Mesenchymal stem cell (in vitro differentiated cells and primary cell): ENCODE results near the gene SLC6A13.
"Not testable (repeated sequence)": the region's sequence is repeated elsewhere in the genome, so short reads cannot be mapped to it uniquely, and the experiment has no call there.

Experiments used
- DNase-seq: peaks from one replicate; pipeline ENCODE4 v3.0.0-alpha.2; 2013
- H2AFZ ChIP-seq: one replicate; pipeline ENCODE4 v1.6.1; 2013; ENCODE audit warnings: low read depth, mild to moderate bottlenecking, control low read depth, inconsistent platforms, low read length, moderate library complexity
- H2AK5ac ChIP-seq: 2 replicates; pipeline ENCODE4 v1.6.1; 2013; ENCODE audit warnings: low read length, moderate library complexity, mild to moderate bottlenecking, inconsistent platforms; ENCODE audit not compliant: severe bottlenecking
- H2BK120ac ChIP-seq: one replicate; pipeline ENCODE4 v1.6.1; 2013; ENCODE audit warnings: low read depth, mild to moderate bottlenecking, inconsistent platforms, low read length, moderate library complexity
- H2BK12ac ChIP-seq, 2 experiments: one replicate each; pipeline ENCODE4 v1.6.1; 2013; ENCODE audit warnings: inconsistent platforms in 2 of 2, low read length in 2 of 2, mild to moderate bottlenecking in 2 of 2, moderate library complexity in 2 of 2, control low read depth in 1 of 2
- H2BK15ac ChIP-seq: one replicate; pipeline ENCODE4 v1.6.1; 2013; ENCODE audit warnings: mild to moderate bottlenecking, low read depth, inconsistent platforms; ENCODE audit not compliant: poor library complexity, severe bottlenecking
- H2BK5ac ChIP-seq: 2 replicates; pipeline ENCODE4 v1.6.1; 2013; ENCODE audit warnings: low read depth, mild to moderate bottlenecking, low read length, control low read depth, inconsistent platforms; ENCODE audit not compliant: poor library complexity, severe bottlenecking
- H3K14ac ChIP-seq, 2 experiments: one replicate each; pipeline ENCODE4 v1.6.1; 2013; ENCODE audit warnings: inconsistent platforms in 2 of 2, low read length in 2 of 2, control low read depth in 1 of 2, mild to moderate bottlenecking in 1 of 2, moderate library complexity in 1 of 2
- H3K18ac ChIP-seq, 2 experiments: one replicate each; pipeline ENCODE4 v1.6.1; 2013; ENCODE audit warnings: inconsistent platforms in 2 of 2, low read length in 2 of 2, control low read depth in 1 of 2, low read depth in 1 of 2, mild to moderate bottlenecking in 1 of 2
- H3K23ac ChIP-seq, 2 experiments: one replicate each; pipeline ENCODE4 v1.6.1; 2013; ENCODE audit warnings: inconsistent platforms in 2 of 2, low read length in 2 of 2, mild to moderate bottlenecking in 2 of 2, moderate library complexity in 2 of 2, control low read depth in 1 of 2
- H3K27ac ChIP-seq: 2 replicates; pipeline ENCODE4 v1.5.1; 2013; ENCODE audit warnings: mild to moderate bottlenecking, moderate library complexity, low read length, control low read depth, inconsistent platforms; ENCODE audit not compliant: poor library complexity, severe bottlenecking
- H3K27me3 ChIP-seq, 2 experiments: 2 replicates each; pipeline versions ENCODE4 v1.6.1 to v1.7.0; 2013; ENCODE audit warnings: low read length in 2 of 2, mild to moderate bottlenecking in 2 of 2, moderate library complexity in 2 of 2, control low read depth in 1 of 2, inconsistent platforms in 1 of 2; ENCODE audit not compliant: control insufficient read depth in 1 of 2, insufficient read depth in 1 of 2
- H3K36me3 ChIP-seq, 2 experiments: 2 replicates each; pipeline versions ENCODE4 v1.6.1 to v1.7.0; 2013; ENCODE audit warnings: low read length in 2 of 2, control low read depth in 1 of 2, inconsistent platforms in 1 of 2, low read depth in 1 of 2, mild to moderate bottlenecking in 1 of 2; ENCODE audit not compliant: insufficient read depth in 2 of 2, control insufficient read depth in 1 of 2
- H3K4ac ChIP-seq, 2 experiments: one replicate each; pipeline ENCODE4 v1.6.1; 2013; ENCODE audit warnings: inconsistent platforms in 2 of 2, low read length in 2 of 2, mild to moderate bottlenecking in 2 of 2, moderate library complexity in 2 of 2, control low read depth in 1 of 2, low read depth in 1 of 2
- H3K4me1 ChIP-seq: 2 replicates; pipeline ENCODE4 v1.6.1; 2013; ENCODE audit warnings: low read depth, low read length, control low read depth; ENCODE audit not compliant: control insufficient read depth, insufficient read depth
- H3K4me2 ChIP-seq: 2 replicates; pipeline ENCODE4 v1.6.1; 2013; ENCODE audit warnings: low read length, mild to moderate bottlenecking, inconsistent platforms; ENCODE audit not compliant: poor library complexity, severe bottlenecking
- H3K4me3 ChIP-seq, 2 experiments: 2 replicates each; pipeline versions ENCODE4 v1.5.1 to v1.7.0; 2013; ENCODE audit warnings: low read length in 2 of 2, mild to moderate bottlenecking in 2 of 2, control low read depth in 1 of 2, low read depth in 1 of 2; ENCODE audit not compliant: insufficient read depth in 1 of 2
- H3K79me1 ChIP-seq: replicated peaks from 2 replicates; pipeline ENCODE4 v1.6.1; 2013; ENCODE audit warnings: mild to moderate bottlenecking, control low read depth, low read length, inconsistent platforms; ENCODE audit not compliant: poor library complexity, severe bottlenecking
- H3K9ac ChIP-seq: 2 replicates; pipeline ENCODE4 v1.7.0; 2013; ENCODE audit warnings: mild to moderate bottlenecking, low read length, moderate library complexity
- H3K9me3 ChIP-seq: 2 replicates; pipeline ENCODE4 v1.7.0; 2013; ENCODE audit warnings: mild to moderate bottlenecking, low read length; ENCODE audit not compliant: control insufficient read depth
- H4K8ac ChIP-seq: one replicate; pipeline ENCODE4 v1.6.1; 2013; ENCODE audit warnings: inconsistent platforms, mild to moderate bottlenecking, low read length, moderate library complexity
- H4K91ac ChIP-seq: one replicate; pipeline ENCODE4 v1.6.1; 2013; ENCODE audit warnings: mild to moderate bottlenecking, low read length, inconsistent platforms
- WGBS: methylation state at CpG from one replicate; pipeline ENCODE4 v1.1.7; 2013; ENCODE audit warnings: mixed read lengths; 5-methylcytosine and 5-hydroxymethylcytosine counted together

SLC6A13 gene

DNA sequence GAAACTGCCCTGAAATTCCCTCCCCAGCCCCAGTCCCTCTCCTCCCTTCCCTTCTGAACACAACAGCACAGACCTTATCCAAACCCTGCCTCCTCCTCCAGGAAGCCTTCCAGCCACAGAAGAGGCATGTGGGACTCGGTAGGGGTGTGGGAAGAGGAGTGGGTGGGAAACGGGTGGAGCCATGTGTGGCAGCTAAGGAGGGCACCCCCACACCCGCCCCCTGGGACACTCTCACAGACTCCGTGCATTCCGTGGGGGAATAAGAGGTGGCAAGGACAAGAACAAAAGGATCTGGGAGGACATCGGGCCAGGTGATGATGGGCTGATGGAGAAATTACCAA, 73.0 kb downstream of the SLC6A13 start:
- Histone ChIP-seq H3K4me3 (peak overlapping the region in 1 of 2 experiments; percentile 78), H2BK5ac (no peak overlapping the region), H2AFZ (no peak overlapping the region), H3K27ac (no peak overlapping the region), H4K91ac (no peak overlapping the region), H2BK120ac (no peak overlapping the region), H3K9ac (peak overlapping the region; percentile 71), H3K4me1 (peaks cover 16% of the 10 kb centered on the region), H2BK12ac (no peak overlapping the region), H3K9me3 (no peaks in the 10 kb centered on the region), H2BK15ac (no peak overlapping the region), H4K8ac (no peak overlapping the region), H3K14ac (no peak overlapping the region), H3K4me2 (no peak overlapping the region), H3K18ac (no peak overlapping the region), H2AK5ac (no peak overlapping the region), H3K23ac (no peak overlapping the region), H3K27me3 (peaks cover 13 to 67% of the 10 kb centered on the region in 2 experiments), H3K4ac (no peak overlapping the region), H3K79me1 (no peaks in the 10 kb centered on the region), H3K36me3 (no peaks in the 10 kb centered on the region)
- no CpG with 5 or more reads among the region's 6 CpGs for WGBS
- no peak for DNase-seq

DNA sequence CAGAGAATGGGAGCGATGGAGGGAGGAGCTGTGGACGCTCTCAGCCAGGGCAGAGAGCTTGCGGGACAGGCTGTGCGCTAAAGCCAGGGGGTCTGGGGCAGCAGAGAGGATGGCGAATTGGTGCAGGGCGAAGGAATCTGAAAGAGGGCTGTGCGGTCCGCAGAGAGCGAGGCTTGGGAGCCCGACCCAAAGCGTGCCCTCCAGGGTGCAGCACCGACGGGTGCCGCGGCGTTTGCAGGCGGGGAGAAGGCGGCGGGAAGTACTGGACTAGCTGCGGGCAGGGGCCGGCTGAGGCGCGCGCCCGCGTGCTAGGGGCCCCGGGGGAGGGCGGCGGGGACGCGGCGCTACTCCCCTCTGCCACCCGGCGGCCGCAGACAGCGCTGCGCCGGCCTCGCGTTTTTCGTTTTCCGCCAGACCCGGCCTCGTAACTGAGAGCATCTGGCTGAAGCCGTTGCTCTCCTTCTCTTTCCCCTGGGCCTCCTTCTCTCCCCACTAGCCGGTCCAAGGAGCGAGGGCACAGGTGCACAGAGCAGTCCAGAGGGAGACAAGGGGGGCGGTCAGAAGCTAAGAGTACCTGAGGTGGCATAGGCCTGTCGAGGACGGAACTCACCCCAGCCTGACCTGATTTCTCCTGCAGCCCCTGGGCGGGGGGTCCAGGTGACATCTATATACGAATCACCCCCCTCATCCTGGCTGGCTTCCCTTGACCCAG, 73.6 kb downstream of the SLC6A13 start:
- DNase-seq = peak; percentile 57
- Histone ChIP-seq H3K4ac (peak overlapping the region in 1 of 2 experiments; percentile 37), H3K9me3 (no peaks in the 10 kb centered on the region), H2BK120ac (no peak overlapping the region), H2BK15ac (no peak overlapping the region), H4K8ac (peak overlapping the region; percentile 86), H3K14ac (peak overlapping the region in 1 of 2 experiments; percentile 68), H3K4me1 (peaks cover 16% of the 10 kb centered on the region), H2BK12ac (peak overlapping the region in 1 of 2 experiments; percentile 59), H3K18ac (peak overlapping the region; percentile 54 to 88), H3K27ac (no peak overlapping the region), H2AFZ (peak overlapping the region; percentile 92), H2AK5ac (no peak overlapping the region), H2BK5ac (no peak overlapping the region), H3K36me3 (no peaks in the 10 kb centered on the region), H3K79me1 (no peaks in the 10 kb centered on the region), H3K27me3 (peaks cover 9 to 62% of the 10 kb centered on the region in 2 experiments), H3K4me2 (peak overlapping the region; percentile 95), H3K4me3 (peak overlapping the region; percentile 53 to 78), H4K91ac (no peak overlapping the region), H3K9ac (peak overlapping the region; percentile 71), H3K23ac (no peak overlapping the region)
- WGBS = 23% methylated on average over 21 of the region's 52 CpGs

DNA sequence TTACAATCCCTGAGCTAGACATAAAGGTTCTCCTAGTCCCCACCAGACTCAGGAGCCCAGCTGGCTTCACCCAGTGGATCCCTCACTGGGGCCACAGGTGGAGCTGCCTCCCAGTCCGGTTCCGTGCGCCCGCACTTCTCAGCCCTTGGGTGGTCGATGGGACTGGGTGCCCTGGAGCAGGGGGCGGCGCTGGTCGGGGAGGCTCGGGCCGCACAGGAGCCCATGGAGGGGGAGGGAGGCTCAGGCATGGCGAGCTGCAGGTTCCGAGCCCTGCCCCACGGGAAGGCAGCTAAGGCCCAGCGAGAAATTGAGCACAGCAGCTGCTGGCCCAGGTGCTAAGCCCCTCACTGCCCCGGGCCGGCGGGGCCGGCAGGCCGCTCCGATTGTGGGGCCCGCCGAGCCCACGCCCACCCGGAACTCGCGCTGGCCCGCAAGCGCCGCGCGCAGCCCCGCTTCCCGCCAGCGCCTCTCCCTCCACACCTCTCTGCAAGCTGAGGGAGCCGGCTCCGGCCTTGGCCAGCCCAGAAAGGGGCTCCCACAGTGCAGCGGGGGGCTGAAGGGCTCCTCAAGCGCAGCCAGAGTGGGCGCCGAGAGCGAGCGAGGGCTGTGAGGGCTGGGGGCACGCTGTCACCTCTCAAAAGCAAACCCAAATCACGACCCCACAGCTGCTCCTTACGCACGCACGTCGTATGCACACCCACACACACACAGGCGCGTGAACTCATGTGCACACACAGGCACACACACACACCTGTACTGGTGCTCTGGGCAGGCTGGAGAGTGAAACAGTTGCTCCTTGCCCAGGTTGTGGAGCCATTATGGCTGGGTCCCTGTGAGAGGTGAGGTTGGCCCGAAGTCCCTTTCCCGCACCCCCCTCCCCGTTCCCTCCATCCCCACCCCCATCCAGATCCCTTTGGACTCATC, 74.4 kb downstream of the SLC6A13 start:
- H2BK120ac ChIP-seq, DNase-seq, H3K27ac ChIP-seq, H3K79me1 ChIP-seq, H4K8ac ChIP-seq, H3K23ac ChIP-seq, H3K9me3 ChIP-seq, H3K4ac ChIP-seq, H2AFZ ChIP-seq, H2AK5ac ChIP-seq, H3K36me3 ChIP-seq, H2BK5ac ChIP-seq, H4K91ac ChIP-seq, H2BK15ac ChIP-seq: not testable (repeated sequence)
- Histone ChIP-seq H3K27me3 (peaks cover 5 to 54% of the 10 kb centered on the region in 2 experiments), H3K4me3 (peak overlapping the region; percentile 53 to 78), H3K4me1 (peaks cover 18% of the 10 kb centered on the region), H3K18ac (peak overlapping the region in 1 of 2 experiments; percentile 54), H2BK12ac (peak overlapping the region in 1 of 2 experiments; percentile 59), H3K4me2 (peak overlapping the region; percentile 95), H3K14ac (peak overlapping the region in 1 of 2 experiments; percentile 68), H3K9ac (peak overlapping the region; percentile 70)
- WGBS = 78% methylated on average over 45 of the region's 53 CpGs

DNA sequence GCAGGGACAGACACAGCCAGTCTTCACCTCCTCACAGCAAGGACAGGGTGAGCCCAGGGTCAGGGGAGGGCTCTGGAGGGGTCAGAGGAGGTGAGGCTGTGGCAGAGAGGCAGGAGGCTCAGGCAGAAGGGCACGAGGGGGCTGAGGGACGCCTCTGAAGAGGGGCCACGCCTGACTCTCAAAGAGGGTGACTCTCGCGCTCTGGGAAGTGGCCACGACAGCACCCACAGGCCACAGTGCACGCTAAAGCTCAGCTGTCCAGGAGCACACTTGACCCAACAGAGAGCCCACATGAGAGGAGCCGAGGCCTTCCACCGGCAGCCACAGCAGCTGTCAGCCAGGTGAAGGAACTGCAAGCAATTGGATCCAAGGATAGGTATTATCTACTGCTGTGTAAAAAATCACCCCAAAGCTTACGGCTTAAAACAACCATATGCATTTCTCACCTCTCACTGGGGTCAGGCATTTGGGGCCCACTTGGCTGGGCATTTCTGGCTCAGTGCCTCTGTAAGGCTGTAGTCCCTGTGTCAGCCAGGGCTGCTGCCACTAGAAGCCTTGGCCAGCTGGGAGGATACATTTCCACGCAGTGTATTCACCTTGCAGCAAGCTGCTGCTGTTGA, 76.5 kb downstream of the SLC6A13 start:
- Histone ChIP-seq H4K91ac (no peak overlapping the region), H3K9me3 (no peaks in the 10 kb centered on the region), H3K18ac (no peak overlapping the region), H3K27me3 (peaks cover 0 to 33% of the 10 kb centered on the region in 2 experiments), H3K36me3 (no peaks in the 10 kb centered on the region), H4K8ac (no peak overlapping the region), H3K9ac (no peak overlapping the region), H2BK5ac (no peak overlapping the region), H3K4me1 (peaks cover 31% of the 10 kb centered on the region), H2BK15ac (no peak overlapping the region), H2BK120ac (no peak overlapping the region), H2AK5ac (no peak overlapping the region), H2BK12ac (no peak overlapping the region), H3K14ac (no peak overlapping the region), H3K4me2 (no peak overlapping the region), H3K79me1 (no peaks in the 10 kb centered on the region), H3K27ac (no peak overlapping the region), H3K4ac (no peak overlapping the region), H2AFZ (no peak overlapping the region), H3K23ac (no peak overlapping the region), H3K4me3 (no peak overlapping the region)
- no peak for DNase-seq
- WGBS = 92% methylated on average over 10 of the region's 11 CpGs
